HPDE6-E6E7 (cell line): ENCODE measurements around the gene OR10P1.

Experiments
- DNase-seq: peaks from one replicate; pipeline ENCODE4 v3.0.0; 2011; ENCODE audit warnings: missing footprints; ENCODE audit errors: extremely low spot score

Gene OR10P1

DNA sequence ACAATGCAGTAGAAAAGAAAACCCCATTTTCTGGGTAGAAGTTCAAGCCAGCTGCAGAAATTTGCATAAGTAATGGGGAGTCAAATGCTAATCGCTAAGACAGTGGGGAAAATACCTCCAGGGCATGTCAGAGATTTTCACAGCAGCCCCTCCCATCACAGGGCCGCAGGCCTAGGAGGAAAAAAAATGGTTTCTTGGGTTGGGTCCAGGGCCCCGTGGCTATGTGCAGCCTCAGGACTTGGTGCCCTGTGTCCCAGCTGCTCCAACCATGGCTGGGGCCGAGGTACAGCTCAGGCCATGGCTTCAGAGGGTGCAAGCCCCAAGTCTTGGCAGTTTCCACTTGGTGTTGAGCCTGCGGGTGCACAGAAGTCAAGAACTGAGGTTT is 14.6 kb downstream of the OR10P1 start:
- DNase-seq: no peak

DNA sequence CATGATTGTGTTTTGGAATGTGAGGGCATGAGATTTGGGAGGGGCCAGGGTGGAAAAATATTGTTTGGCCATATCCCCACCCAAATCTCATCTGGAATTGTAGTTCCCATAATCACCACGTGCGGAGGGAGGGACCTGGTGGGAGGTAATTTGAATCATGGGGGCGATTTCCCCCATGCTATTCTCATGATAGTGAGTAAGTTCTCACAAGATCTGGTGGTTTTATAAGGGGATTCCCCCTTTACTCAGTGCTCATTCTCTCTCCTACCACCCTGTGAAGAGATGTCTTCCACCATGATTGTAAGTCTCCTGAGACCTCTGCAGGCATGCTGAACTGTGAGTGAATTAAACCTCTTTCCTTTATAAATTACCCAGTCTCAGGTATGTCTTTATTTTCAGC is 15.7 kb downstream of the OR10P1 start:
- DNase-seq: no peak

DNA sequence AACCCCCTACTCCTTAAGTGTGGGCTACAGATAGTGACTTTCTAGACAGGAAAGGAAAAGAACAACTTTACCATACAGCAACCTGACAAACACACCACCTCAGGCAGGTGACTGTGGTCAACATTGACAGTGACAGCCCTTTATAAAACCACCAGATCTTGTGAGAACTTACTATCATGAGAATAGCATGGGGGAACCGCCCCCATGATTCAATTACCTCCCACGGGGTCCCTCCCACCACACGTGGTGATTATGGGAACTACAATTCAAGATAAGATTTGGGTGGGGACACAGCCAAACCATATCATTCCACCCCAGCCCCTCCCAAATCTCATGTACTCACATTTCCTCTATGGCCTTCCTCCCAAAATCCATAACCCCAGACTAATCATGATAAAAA is 16.3 kb downstream of the OR10P1 start:
- DNase-seq: no peak

DNA sequence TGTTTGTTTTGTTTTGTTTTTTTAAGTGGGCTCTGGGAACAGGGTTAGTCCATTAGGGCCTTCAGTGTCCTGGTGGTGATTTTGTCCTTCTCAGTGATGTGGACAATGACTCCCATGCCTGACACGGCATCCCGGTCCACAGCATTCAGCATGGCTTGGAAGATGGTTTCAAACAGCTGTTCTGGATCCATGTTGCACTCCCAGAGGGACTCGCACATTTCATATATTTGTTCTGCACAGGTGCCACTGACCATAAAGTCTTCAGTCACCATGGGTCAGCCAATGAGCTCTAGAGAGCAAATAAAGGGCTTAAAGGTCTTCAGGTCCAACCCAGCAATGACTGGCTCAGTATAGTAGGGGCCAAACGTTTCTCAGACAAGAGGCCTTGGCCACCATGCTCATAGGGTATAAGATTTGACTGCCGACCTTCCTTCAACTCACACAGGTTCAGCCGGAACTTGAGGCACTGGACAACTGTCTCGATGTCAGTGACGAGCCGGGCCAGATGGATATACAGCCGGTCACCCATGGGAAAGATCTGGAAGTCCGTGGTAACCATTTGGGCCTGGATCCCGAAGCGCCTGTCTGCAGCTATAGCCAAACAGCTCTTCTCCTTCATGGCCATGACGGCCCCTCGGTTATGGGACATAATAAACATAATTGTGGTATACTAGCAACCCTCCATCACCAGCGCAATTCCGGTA is 18.0 kb downstream of the OR10P1 start:
- no peak for DNase-seq

DNA sequence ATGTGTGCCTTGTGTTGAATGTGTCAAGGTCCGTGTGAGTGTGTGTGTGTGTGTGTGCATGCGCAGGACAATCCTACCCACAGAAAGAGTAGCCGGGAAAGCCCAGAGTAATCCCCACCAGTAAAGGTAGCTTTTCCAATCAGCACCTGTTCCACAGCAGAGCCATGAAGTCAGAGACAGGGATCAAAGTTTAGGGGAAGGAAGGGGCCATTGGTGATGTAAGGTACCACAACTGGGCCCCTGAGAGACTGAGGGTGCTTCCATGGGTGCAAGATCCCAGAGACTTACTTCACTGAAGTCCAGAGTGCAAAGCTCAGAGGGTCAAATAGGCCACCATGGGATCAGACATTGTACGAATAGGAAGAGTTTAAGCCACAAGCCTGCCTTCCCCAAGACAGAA is 20.5 kb downstream of the OR10P1 start:
- no peak for DNase-seq

DNA sequence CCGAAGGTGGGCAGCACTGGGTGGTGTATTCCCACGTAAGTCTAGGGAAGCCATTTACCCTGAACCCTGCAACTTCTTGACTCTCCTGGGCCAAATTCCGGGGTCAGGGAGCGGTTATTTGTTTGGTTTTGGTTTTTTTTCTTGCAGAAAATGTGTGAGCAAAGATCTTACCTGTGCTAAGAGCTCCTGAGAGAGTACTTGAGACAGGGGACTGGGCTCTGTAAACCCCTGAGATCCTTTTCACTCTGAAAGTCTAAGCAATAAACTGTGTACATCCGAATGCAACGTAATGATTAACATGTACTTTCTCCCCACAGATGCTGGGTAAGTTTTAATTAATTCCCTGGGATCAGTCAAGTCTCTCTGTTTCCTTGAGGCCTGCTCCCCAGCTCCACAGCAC is 21.5 kb downstream of the OR10P1 start:
- no peak for DNase-seq

DNA sequence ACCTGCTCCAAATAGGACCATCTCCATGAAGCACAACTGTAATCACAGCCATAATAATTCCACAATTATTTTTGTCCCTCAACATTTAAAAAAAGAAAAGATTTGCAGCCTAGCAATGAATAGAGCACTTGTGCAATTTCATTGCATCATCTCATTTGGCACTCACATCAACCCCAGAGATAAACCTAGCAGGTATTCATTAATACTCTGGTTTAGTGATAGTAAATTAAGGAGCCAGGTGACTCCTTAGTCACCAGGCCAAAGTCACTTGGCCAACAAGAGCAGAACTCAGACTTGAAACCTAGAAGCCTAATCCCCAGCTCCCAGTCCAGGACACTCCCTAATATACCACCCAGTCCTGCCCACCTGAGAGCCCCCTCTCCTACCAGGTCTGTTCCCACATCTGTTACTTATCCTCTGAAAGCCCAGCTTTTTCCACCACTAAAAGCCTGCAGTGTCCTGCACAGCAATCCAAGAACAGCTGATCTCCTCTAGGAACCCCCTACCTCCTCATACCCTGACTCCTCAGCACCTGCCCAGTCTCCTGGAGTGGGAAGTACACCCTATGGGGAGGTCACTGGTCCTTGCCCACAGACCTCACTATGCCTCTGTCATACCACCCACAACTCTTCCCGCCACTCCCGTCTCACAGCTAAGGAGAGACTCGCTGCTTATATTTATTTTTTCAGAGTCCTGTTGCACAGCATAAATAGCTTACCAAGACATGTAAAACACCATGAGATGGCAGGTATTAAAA is 22.1 kb downstream of the OR10P1 start:
- DNase-seq: no peak

DNA sequence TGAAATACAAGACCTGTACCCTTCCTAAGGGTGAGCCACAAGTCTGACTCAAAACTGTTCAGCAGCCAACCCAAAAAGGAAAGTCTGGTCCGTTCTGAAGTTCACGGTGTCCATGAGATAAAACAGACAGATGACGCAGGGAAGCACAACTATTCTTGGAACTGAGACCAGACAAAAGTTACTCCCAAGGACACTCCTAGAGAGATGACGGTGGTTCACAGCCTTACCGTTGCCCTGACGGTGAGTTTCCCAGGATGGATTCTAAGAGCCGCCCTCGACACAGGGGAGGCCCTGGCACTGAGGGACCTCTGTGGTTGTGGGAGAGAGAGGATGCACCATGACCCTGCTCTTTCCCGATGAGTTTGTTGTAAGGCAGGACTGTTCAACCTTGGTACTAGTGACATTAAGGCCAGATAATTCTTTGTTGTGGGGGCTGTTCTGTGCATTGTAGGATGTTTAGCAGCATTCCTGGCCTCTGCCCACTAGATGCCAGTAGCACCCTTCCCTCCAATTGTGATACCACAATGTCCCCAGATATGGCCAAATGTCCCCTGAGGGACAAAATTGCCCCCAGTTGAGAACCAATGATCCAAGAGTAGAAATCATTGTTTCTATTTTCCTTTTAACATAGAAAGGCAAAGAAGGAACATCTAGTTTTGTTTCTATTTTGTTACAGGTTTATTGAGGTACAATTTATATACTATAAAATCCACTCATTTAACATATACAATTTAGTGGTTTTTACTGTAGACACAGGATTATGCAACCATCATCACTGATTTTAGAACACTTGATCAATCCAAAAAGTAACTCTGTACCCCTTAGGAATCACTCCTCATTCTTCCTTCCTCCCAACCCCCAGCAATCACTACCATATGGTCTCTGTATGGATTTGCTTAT is 23.0 kb downstream of the OR10P1 start:
- no peak for DNase-seq

DNA sequence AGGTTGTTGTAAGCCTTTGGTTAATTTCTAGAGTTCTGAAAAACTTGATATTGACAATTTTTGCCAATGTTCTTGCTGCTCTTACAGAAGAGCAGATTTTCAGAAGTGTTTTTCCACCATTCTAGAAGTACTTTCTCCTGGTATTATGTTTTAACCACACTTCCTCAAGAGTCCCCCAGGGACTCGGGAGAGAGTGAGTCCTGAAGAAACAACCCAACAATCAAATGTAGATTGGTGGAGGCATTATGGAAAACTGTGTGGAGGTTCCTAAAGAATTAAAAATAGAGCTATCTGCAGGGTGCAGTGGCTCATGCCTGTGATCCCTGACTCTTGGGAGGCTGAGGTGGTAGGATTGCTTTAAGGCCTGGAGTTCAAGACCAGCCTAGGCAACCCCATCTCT is 26.7 kb downstream of the OR10P1 start:
- no peak for DNase-seq

DNA sequence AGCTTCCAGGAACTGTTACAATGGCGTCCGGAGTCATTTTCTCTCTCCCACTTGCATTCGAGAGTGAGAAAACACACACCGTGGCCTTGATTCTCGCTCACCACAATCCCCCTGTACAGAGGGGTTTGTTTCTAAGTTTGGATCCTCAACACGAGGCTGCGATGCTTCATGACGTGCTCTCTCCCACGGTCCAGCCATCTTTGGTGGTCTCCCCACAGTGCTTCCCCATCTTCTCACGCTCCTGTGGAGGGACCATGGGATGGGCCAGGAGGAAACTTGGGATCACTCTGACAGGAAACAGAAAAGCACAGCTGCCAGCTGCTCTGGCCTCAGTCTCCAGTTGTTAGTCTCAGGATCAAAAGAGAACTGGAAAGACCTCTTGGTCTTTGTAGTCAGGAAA is 28.1 kb downstream of the OR10P1 start:
- DNase-seq: no peak

DNA sequence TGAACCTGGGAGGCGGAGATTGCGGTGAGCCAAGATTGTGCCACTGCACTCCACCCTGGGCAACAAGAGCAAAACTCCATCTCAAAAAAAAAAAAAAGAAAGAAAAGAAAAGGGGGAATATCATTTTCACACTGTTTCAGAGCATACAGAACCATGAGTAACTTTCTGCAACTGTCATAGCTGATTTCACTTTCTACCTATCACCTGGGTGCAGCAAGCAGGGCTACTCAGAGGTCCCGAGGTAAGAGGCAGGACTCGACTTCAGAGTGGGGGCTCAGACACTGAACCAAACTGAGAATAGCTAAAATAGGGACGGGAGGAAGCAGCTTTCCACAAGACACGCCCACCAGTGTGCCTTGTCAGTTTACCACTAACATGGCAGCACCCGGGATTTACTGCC is 29.8 kb downstream of the OR10P1 start:
- no peak for DNase-seq

DNA sequence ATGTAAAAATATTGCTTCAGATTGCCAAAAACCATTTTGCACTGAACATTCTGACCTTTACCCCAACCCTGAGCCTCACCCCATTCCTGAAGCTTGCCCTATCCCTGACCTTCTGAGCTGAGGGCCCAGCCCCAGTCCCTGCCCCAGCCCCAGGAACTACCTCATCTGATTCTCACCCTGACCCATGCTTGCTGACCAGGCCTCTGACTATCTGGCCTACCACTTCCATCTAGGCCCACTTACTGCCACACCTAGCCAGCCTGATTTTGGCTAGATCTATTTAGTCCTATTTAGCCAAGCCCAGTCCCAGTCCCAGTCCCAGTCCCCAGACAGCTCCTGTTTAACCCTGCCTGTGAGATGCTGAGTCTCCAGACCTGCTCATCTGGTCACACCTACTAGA is 33.6 kb downstream of the OR10P1 start:
- no peak for DNase-seq

DNA sequence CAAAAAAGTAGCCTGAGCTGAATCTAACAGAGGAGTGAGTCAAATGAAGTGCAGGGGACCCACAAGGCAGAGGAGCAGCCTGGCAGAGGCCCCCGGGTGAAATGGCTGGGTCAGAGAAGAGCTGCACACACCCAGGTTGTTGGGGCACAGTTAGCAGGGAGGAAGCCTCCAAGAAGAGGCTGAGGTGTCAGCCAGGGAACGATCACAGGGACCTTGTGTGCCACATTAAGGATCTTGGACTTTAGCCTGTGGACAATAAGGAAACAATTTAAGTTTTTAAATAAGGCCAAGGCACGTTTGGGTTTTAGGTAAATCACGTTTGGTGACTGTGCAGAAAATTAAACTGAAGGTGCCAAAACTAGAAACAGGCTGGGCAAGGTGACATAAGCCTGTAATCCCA is 35.1 kb downstream of the OR10P1 start:
- DNase-seq: no peak

DNA sequence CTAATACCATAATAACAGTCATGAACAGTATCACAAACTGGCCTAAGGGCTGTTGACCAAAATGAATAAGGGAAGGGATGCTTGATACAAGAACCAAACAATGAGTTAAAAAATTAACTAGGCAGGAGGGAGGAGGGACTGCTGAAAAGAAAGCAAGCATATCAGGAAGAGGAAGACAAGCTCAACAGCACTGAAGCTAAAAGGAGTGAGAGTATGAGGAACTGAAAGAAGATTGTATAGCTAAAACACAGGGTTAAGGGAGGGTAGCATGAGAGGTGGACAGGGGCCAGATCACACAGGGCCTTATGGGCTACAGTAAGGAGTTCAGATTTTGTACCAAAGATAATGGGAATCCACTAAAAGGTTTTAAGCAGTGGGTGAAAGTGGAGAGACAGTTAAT is 36.9 kb downstream of the OR10P1 start:
- no peak for DNase-seq

DNA sequence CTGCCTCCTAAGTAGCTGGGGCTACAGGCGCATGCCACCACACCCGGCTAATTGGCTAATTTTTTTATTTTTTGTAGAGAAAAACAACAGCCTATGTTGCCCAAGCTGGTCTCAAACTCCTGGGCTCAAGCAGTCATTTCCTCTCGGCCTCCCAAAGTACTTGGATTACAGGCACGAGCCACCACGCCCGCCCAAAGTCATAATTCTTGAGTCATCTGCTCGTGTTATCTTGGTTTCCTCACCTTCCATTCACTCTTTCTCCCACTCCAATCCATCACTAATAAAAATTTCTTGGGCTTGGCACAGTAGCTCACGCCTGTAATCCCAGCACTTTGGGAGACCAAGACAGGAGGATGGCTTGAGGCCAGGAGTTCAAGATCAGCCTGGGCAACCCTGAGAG is 39.0 kb downstream of the OR10P1 start:
- no peak for DNase-seq

DNA sequence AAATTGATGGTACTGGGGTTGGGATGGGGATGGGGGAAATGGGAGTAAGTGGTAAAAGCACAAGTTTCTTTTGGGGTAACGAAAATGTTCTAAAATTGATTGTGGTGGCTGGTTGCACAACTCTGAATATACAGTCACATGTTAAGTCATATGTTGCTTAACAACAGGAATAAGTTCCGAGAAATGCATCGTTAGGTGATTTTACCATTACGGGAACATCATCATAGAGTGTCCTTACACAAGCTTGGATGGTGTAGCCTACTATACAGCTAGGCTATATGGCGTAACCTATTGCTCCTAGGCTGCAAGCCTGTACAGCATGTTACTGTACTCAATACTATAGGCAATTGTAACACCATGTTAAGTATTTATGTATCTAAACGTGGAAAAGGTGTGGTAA is 40.0 kb downstream of the OR10P1 start:
- no peak for DNase-seq

DNA sequence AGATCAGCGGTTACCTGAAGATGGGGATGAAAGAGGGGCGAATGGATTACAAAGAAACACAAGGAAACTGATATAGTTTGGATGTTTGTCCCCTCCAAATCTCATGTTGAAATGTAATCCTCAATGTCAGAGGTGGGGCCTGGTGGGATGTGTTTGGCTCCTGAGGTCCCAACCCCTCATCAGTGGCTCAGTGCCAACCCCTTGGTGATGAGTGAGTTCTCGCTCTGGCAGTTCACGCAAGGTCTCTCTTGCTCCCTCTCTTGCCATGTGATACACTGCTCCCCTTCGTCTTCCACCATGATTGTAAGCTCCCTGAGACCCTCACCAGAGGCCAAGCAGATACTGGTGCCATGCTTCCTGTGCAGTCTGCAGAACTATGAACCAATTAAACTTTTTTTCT is 43.0 kb downstream of the OR10P1 start:
- DNase-seq: no peak

DNA sequence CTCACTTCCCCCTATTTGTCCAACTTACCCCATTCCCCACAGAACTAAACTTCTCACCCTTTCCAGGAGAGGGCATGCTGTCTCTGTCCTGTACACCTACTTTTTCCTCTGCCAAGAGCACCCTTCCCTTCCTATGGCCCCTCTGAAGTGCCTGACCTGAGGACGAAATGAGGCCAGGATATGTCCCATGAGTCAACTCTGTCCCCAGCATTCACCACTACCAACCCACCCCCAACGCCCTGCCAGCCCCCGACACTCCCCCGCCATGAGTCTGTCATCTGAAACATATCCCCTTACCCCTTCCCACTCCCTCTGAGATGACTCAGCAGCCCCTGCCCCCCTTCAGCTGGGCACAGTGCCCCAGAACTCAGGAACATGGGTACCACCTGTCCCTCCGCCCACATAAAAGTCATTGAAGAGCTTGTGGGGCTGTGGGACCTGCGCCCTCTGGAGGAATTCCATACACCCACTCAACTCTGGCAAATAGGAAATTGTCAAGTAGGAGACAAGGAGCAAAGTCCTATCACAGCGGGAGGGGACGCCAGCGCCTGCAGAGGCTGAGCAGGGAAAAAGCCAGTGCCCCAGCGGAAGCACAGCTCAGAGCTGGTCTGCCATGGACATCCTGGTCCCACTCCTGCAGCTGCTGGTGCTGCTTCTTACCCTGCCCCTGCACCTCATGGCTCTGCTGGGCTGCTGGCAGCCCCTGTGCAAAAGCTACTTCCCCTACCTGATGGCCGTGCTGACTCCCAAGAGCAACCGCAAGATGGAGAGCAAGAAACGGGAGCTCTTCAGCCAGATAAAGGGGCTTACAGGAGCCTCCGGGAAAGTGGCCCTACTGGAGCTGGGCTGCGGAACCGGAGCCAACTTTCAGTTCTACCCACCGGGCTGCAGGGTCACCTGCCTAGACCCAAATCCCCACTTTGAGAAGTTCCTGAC is 44.7 kb downstream of the OR10P1 start:
- DNase-seq: peak; percentile 47

DNA sequence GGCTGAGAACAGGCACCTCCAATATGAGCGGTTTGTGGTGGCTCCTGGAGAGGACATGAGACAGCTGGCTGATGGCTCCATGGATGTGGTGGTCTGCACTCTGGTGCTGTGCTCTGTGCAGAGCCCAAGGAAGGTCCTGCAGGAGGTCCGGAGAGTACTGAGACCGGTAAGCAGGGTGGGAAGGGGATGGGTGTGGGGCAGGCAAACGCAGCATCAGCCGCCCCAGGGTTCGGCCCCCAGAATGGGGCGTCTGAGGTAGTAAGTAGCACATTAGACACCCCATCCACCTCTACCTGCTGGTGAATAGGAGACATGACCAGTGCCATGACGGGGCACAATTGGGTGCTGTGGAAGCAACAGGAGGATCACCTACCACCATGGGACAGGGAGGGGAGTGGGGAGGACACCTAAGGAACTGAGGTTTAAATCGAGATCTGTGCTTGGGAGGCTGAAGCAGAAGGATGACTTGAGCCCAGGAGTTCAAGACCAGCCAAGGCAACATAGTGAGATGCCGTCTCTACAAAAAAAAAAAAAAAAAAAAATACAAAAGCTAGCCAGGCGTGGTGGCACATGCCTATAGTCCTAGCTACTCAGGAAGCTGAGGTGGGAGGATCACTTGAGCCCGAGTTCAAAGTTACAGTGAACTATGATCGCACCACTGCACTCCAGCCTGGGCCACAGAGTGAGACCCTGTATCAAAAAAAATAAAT is 45.5 kb downstream of the OR10P1 start:
- DNase-seq: no peak

DNA sequence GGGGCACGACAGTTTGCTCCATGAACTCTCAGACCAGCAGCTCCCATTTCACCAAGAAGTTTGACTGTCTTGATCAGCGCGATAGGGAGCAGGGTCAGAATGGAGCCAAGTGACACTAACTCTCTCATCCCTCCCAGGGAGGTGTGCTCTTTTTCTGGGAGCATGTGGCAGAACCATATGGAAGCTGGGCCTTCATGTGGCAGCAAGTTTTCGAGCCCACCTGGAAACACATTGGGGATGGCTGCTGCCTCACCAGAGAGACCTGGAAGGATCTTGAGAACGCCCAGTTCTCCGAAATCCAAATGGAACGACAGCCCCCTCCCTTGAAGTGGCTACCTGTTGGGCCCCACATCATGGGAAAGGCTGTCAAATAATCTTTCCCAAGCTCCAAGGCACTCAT is 47.0 kb downstream of the OR10P1 start:
- DNase-seq: no peak
